ENCODE results near the gene ATG13.

GRCh38 chr11:46577058-46577457, 40.3 kb upstream of the ATG13 start:
- TF ChIP-seq CTCF (IDR thresholded peaks at IDR 0.05), result no peak
- TF ChIP-seq POLR2A (IDR thresholded peaks at IDR 0.05), result no peak
